Measurements from ENCODE around the gene CHRNA4.
"Not testable (repeated sequence)": the region's sequence is repeated elsewhere in the genome, so short reads cannot be mapped to it uniquely, and the experiment has no call there.

CHRNA4 gene

DNA sequence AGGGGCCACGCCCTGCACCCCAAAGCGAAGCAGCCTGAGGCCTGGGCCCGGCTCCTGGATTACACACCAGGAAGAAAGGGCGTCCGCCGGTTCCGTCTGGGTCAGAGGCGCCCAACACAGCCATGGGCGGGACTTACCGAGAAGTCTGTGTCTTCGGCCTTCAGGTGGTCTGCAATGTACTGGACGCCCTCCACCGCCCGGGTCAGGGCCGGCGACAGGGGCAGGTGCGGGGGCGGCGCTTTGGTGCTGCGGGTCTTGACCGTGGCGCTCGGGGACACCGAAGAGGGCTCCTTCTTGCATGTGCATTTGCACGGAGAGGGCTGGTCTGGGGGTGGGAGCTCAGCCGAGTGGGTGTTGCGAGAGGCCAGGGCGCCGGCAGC lies 11.6 kb downstream of the CHRNA4 start:
- no peak for DNase-seq (ENCODE audit: low spot score)

GRCh38 chr20:63348828-63349515 lies 12.2 kb downstream of the CHRNA4 start:
- DNase-seq (ENCODE audit: low spot score) = no peak

GRCh38 chr20:63347950-63348827 lies 13.0 kb downstream of the CHRNA4 start:
- no peak for DNase-seq (ENCODE audit: low spot score)

DNA sequence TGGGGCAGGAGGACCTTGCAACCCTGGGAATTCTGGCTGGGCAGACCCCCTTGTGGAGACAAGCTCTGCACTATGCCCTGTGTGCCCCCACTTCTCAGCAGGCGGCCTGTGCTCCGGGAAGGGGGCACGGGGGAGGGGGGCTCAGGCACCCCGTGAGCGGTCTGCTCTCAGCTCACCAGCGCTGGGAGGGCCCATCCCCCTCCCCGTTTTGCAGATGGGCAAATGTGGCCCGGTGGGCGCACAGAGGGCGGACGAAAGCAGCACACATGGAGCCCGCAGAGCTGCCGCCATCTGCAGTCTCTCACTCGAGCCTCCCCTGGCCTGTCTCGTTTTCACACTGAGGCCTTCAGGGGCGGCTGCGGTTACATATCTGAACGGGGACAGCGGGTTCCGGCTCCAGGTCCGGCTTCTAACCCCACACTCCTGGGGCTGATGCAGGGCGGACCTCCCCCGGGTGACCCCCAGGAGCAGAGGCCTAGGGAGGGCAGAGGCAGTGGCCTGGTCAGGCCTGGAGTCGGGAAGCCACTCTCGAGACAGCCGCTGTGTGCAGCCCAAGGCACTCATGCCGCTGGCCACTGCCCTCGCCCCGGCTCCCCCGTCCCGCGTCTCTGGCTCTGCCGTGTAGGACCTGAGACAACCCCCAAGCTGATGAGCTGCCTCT lies 13.9 kb downstream of the CHRNA4 start:
- no peak for DNase-seq (ENCODE audit: low spot score)

DNA sequence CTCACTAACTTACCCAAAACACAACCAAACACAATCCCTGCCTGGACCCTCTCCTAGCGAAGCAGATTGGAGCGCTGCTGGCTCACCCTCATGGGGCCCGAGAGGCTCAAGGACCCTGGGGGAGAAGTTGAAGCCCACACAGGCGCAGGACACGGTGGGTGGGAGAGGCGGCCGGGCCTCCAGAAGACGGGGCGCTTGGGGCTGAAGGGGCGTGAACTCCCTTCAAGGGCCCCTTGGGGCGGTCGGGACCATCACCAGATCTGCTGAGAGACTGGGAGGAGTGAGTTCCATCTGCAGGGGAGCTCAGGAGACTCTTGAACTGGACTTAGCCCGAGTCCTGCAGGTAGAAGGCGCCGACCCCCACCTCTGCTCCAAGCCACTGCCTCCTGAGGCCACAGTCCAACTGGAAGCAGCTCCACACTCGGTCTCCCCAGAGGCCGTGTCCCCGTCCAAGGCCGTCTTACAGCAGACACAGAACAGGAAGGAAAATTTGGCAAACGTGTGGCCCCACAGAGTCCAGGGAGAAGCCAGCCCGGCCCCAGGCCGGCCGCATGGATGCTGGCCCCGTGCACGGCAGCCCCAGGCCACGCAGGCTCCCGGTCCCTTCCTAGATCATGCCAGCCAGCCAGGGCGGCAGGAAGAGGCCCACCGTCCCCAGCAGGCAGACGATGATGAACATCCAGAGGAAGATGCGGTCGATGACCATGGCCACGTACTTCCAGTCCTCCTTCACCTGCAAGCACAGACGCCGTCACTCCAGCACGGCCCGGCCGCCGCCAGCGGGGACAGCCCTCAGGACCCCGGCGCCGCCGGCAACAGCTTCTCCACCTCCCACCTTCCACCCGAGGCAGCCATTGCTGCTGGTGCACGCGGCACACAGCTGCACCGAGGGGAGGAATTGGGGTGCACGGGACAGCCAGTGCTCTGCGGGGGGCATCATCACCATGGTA lies 14.7 kb downstream of the CHRNA4 start:
- DNase-seq (ENCODE audit: low spot score) = no peak

GRCh38 chr20:63345328-63346100 lies 15.6 kb downstream of the CHRNA4 start:
- DNase-seq (ENCODE audit: low spot score) = no peak

DNA sequence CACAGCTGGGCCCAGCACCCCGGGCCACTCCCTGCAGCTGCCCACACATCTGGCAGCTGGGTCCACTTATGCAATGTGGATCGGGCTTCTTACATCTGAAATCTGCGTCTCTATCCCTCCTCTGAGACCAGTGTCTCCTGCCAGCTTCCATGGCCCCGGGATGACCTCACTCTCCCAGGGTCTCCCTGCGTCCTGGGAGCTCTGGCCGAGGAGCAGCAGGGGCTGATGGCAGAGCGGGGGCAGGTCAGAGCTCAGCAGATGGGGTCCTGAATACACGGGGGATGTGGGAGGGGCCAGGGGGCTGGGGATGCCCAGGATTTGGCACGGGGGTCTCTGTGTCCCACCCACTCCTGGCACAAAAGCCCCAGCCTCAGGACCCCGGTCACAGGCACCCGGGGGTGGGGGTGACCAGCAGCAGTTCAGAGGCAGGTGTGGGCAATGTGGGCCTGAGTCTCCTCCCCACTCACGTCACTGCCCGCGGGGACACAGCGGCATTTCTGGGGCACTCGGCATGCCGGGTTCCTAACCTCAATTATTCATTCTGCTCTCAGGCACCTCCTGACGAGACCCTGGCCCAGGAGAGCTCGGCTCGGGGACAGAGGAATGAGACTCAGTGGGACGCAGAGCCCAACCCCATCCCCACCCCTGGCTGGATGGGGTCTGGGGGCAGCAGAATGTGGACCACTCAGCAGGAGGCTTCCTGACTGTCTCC lies 16.4 kb downstream of the CHRNA4 start:
- no peak for DNase-seq (ENCODE audit: low spot score)

- no peak for DNase-seq (ENCODE audit: low spot score)
Observed at GRCh38 chr20:63343460-63344445, 17.4 kb downstream of the CHRNA4 start.

GRCh38 chr20:63342561-63343459 lies 18.3 kb downstream of the CHRNA4 start:
- no peak for DNase-seq (ENCODE audit: low spot score)

GRCh38 chr20:63340158-63340688 lies 20.9 kb downstream of the CHRNA4 start:
- DNase-seq (ENCODE audit: low spot score) = not testable (repeated sequence)

GRCh38 chr20:63339154-63340094 lies 21.7 kb downstream of the CHRNA4 start:
- DNase-seq (ENCODE audit: low spot score) = not testable (repeated sequence)

DNA sequence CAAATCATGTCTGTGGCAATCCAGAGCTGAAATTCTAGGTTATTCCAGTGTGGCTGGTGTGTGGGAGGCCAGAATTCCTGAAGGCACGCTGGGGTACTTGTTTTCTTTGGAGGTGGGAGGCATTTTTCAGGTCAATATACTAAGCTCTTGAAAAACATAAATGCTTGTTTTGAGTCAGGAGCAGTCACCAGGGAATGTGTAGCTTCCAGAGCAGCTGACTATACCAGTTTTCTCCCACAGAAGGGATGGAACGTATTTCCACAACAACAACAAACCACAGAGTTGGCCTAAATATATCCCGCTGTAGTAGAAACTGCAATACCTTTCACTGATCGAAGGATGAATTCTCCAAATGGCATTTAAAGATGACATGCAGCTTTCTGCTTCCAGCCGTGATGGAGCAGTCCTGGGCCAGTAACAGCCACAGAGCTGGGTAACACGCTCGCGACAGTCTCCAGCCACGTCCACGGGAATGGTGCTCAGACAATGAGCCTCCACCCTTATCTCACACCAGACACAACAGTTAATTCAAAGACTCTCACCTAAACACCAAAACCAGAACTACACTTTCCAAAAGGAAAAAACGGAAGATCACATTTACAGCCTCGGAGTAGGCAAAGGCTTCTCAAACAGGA lies 23.2 kb downstream of the CHRNA4 start:
- DNase-seq (ENCODE audit: low spot score) = no peak

DNA sequence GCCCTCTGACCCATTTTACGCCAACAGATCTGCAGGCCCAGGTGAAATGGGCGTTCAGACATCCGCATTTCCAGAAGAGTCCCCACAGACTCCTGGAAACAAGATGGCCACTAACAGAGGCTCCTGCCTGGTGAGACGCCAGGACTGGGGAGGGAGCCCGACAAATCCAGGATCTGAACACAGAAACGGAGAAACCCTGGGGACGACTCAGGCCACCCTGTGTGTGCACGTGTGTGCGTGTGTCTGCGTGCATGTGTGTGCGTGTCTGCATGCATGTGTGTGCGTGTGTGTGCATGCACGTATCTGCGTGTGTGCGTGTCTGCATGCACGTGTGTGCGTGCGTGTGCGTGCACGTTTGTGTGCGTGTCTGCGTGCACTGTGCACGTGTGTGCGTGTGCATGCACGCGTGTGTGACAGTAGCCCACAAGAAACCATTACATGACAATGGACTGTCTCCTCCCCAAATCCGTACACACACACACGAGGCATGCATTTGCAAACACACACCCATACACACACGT lies 24.9 kb downstream of the CHRNA4 start:
- DNase-seq (ENCODE audit: low spot score) = no peak

GRCh38 chr20:63335711-63336110 lies 25.4 kb downstream of the CHRNA4 start:
- DNase-seq (ENCODE audit: low spot score) = no peak

- not testable (repeated sequence) for DNase-seq (ENCODE audit: low spot score)
Observed at GRCh38 chr20:63335060-63335459, 26.1 kb downstream of the CHRNA4 start.

- no peak for DNase-seq (ENCODE audit: low spot score)
Observed at GRCh38 chr20:63334356-63334755, 26.8 kb downstream of the CHRNA4 start.

All from HuH-7 (cell line).